ENCODE data around the gene CNTNAP2. TPM values are rescaled to one million over a fixed set of nuclear protein-coding genes. Genes with fewer than 3 reads are reported as not detected.

The CNTNAP2 gene
- total and polyA plus RNA-seq, 4 experiments from 2014 or later, result 0.19 to 0.50 (median 0.20) TPM; not detected in 1

DNA sequence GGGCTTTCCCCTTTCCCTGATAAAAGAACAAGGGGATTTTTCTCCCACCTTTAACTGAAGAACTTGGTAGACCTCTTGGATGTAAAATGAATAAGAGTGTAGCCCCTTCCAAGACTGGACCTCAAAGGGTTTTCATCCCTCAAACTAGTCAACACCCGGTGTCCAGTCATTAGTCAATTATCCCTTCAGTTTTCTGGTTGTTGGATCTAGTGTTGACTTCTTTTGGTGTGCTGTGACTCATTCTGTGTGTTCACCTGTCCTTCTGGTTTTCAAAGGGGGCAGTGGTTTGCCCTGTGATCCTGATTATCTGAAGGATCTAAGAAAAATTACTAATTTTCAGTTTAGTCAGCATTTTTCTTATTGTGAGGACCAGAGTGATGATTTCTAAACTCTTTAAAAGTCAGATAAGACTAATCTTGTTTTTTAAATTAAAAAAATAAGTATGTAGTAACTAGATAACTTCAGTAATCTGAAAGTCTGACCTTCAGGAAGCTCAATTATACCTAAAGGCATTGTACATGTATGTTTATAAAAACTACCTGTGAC lies 583.5 kb downstream of the CNTNAP2 start:
- Mint-ChIP-seq H3K4me3 (no peak overlapping the region), H3K4me1 (no peaks in the 10 kb centered on the region), H3K36me3 (no peaks in the 10 kb centered on the region), H3K9me3 (peaks cover 0 to 12% (median 9%) of the 10 kb centered on the region in 8 donors), H3K27me3 (no peaks in the 10 kb centered on the region), H3K27ac (no peak overlapping the region)
- CTCF ChIA-PET (ENCODE audit: partially characterized antibody), result no interaction called here
- Histone ChIP-seq H3K4me1 (ENCODE audit: insufficient read depth, low read length) (no peaks in the 10 kb centered on the region), H3K36me3 (ENCODE audit: insufficient read depth, low read length) (no peaks in the 10 kb centered on the region), H3K27ac (ENCODE audit: low read depth, low read length) (no peak overlapping the region), H3K9me3 (ENCODE audit: control insufficient read depth in 1 of 2, low read length in 2 of 2) (no peaks in the 10 kb centered on the region), H3K27me3 (ENCODE audit: insufficient read depth, low read length) (no peaks in the 10 kb centered on the region), H3K4me3 (ENCODE audit: low read length in 2 of 2) (no peak overlapping the region)
- POLR2A ChIA-PET (ENCODE audit: partially characterized antibody), result no interaction called here
- DNase-seq, result no peak
- intact Hi-C loops (cut with micrococcal nuclease), result no loop called here

GRCh38 chr7:146701166-146701565 lies 584.6 kb downstream of the CNTNAP2 start:
- Mint-ChIP-seq H3K4me3 (no peak overlapping the region), H3K4me1 (no peaks in the 10 kb centered on the region), H3K27me3 (no peaks in the 10 kb centered on the region), H3K9me3 (peaks cover 2 to 16% (median 10%) of the 10 kb centered on the region in 8 donors), H3K36me3 (no peaks in the 10 kb centered on the region), H3K27ac (no peak overlapping the region)
- H3K4me3 ChIP-seq (ENCODE audit: low read length in 2 of 2), result no peak overlapping the region
- H3K4me1 ChIP-seq (ENCODE audit: insufficient read depth, low read length), result no peaks in the 10 kb centered on the region
- no peaks in the 10 kb centered on the region for H3K36me3 ChIP-seq (ENCODE audit: insufficient read depth, low read length)
- ChIA-PET CTCF (ENCODE audit: partially characterized antibody) (no interaction called here), POLR2A (ENCODE audit: partially characterized antibody) (no interaction called here)
- intact Hi-C loops (cut with micrococcal nuclease), result no loop called here
- no peak overlapping the region for H3K27ac ChIP-seq (ENCODE audit: low read depth, low read length)
- no peak for DNase-seq
- H3K27me3 ChIP-seq (ENCODE audit: insufficient read depth, low read length), result no peaks in the 10 kb centered on the region
- H3K9me3 ChIP-seq (ENCODE audit: control insufficient read depth in 1 of 2, low read length in 2 of 2), result no peaks in the 10 kb centered on the region

DNA sequence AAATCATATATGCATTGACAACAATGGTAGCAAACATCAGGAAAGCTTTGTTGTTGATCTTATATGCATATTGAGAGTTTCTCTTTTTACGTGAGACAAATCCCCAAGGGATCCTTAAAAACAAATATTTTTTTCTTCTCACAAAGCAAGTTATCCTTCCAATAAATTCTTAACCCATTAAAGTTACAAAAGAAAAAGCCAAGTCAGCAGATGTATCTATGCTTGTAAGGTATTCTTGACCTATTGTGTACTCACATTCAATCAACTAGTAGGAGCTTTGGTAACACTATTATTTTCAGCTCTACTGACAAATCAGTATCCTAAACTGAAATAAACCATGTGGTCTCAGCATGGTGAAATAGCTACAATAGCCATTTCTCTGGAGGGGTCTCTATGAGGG lies 586.3 kb downstream of the CNTNAP2 start:
- DNase-seq, result no peak
- POLR2A ChIA-PET (ENCODE audit: partially characterized antibody), result no interaction called here

DNA sequence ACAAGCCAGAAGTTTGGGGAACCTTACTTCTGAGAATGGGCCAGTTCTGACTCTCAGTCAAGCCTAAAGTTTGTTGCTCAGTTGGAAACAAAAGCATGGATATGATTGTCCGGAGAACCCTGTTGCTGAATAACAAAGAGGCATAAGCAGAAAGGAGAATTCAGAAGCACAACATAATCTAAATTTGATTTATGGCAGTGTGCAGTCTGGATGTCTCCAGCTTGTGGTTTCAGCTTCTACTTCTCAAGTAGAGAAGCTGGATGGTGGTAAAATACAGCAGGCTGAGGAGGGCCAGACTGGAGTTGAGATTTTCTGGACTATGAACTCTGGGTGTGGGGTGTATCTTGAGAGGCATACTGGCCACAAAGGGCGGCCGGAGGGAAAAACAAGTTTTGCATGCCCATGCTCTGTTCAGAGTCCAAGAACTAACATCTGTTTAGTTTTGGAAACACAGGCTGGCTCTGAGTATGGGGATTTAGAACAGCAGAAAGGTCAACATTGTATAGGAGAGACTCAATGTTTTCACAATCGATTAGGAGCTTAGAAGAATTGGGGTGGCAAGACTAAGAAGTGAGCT lies 592.9 kb downstream of the CNTNAP2 start:
- no peak overlapping the region for H3K4me3 ChIP-seq (ENCODE audit: low read length in 2 of 2)
- POLR2A ChIA-PET (ENCODE audit: partially characterized antibody), result no interaction called here
- H3K4me1 Mint-ChIP-seq, result no peaks in the 10 kb centered on the region
- H3K9me3 ChIP-seq (ENCODE audit: control insufficient read depth in 1 of 2, low read length in 2 of 2), result no peaks in the 10 kb centered on the region
- intact Hi-C loops (cut with micrococcal nuclease), result no loop called here
- H3K36me3 ChIP-seq (ENCODE audit: insufficient read depth, low read length), result no peaks in the 10 kb centered on the region
- H3K4me1 ChIP-seq (ENCODE audit: insufficient read depth, low read length), result no peaks in the 10 kb centered on the region
- H3K9me3 Mint-ChIP-seq, result peaks cover 0 to 26% (median 6%) of the 10 kb centered on the region in 8 donors
- CTCF ChIA-PET (ENCODE audit: partially characterized antibody), result no interaction called here
- peak overlapping the region in 2 of 7 donors; percentile 29 to 72 for H3K27ac Mint-ChIP-seq
- H3K27me3 Mint-ChIP-seq, result no peaks in the 10 kb centered on the region
- no peaks in the 10 kb centered on the region for H3K27me3 ChIP-seq (ENCODE audit: insufficient read depth, low read length)
- DNase-seq, result no peak
- no peak overlapping the region for H3K27ac ChIP-seq (ENCODE audit: low read depth, low read length)
- no peaks in the 10 kb centered on the region for H3K36me3 Mint-ChIP-seq
- no peak overlapping the region for H3K4me3 Mint-ChIP-seq

More for the DNA sequence above, 586.3 kb downstream of the CNTNAP2 start:
- Mint-ChIP-seq H3K4me3 (no peak overlapping the region), H3K9me3 (peaks cover 3 to 12% (median 10%) of the 10 kb centered on the region in 8 donors), H3K4me1 (no peaks in the 10 kb centered on the region), H3K27me3 (no peaks in the 10 kb centered on the region), H3K27ac (no peak overlapping the region), H3K36me3 (no peaks in the 10 kb centered on the region)
- intact Hi-C loops (cut with micrococcal nuclease), result no loop called here
- Histone ChIP-seq H3K4me3 (ENCODE audit: low read length in 2 of 2) (no peak overlapping the region), H3K4me1 (ENCODE audit: insufficient read depth, low read length) (no peaks in the 10 kb centered on the region), H3K27me3 (ENCODE audit: insufficient read depth, low read length) (no peaks in the 10 kb centered on the region), H3K27ac (ENCODE audit: low read depth, low read length) (no peak overlapping the region), H3K36me3 (ENCODE audit: insufficient read depth, low read length) (no peaks in the 10 kb centered on the region), H3K9me3 (ENCODE audit: control insufficient read depth in 1 of 2, low read length in 2 of 2) (no peaks in the 10 kb centered on the region)
- CTCF ChIA-PET (ENCODE audit: partially characterized antibody), result no interaction called here

- H3K9me3 ChIP-seq (ENCODE audit: control insufficient read depth in 1 of 2, low read length in 2 of 2), result no peaks in the 10 kb centered on the region
- H3K27ac ChIP-seq (ENCODE audit: low read depth, low read length), result no peak overlapping the region
- Mint-ChIP-seq H3K4me1 (no peaks in the 10 kb centered on the region), H3K4me3 (peak overlapping the region in 1 of 8 donors; percentile 29), H3K9me3 (peaks cover 0 to 14% (median 0%) of the 10 kb centered on the region in 8 donors), H3K27ac (no peak overlapping the region), H3K27me3 (no peaks in the 10 kb centered on the region), H3K36me3 (no peaks in the 10 kb centered on the region)
- no peaks in the 10 kb centered on the region for H3K27me3 ChIP-seq (ENCODE audit: insufficient read depth, low read length)
- ChIA-PET POLR2A (ENCODE audit: partially characterized antibody) (no interaction called here), CTCF (ENCODE audit: partially characterized antibody) (interaction anchor here (1.1 kb wide), 1 partner anchor 9 kb away, joined by 3 read pairs; no protein-coding TSS in a partner anchor)
- intact Hi-C loops (cut with micrococcal nuclease), result no loop called here
- no peaks in the 10 kb centered on the region for H3K36me3 ChIP-seq (ENCODE audit: insufficient read depth, low read length)
- no peak for DNase-seq
- H3K4me3 ChIP-seq (ENCODE audit: low read length in 2 of 2), result no peak overlapping the region
- no peaks in the 10 kb centered on the region for H3K4me1 ChIP-seq (ENCODE audit: insufficient read depth, low read length)
Measured at GRCh38 chr7:146713205-146713604, 596.6 kb downstream of the CNTNAP2 start.

DNA sequence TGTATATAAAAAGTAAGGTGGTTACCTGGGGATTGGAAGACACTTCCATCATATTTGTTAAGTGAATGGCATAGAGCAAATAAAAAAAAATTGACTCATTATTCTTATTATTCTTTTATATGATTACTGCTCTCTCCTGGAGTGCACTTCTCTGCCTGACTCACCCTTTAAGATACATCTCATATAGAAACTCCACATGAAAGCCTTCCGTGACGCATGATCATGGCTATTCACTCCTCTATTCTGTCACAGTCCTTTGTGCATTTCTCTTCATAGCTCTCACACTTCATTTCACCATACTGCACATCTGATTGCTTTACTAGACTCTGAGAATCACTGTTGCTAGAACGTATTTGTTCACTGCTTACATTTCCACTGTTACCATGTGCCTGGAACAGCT lies 597.3 kb downstream of the CNTNAP2 start:
- Histone ChIP-seq H3K9me3 (ENCODE audit: control insufficient read depth in 1 of 2, low read length in 2 of 2) (no peaks in the 10 kb centered on the region), H3K27me3 (ENCODE audit: insufficient read depth, low read length) (no peaks in the 10 kb centered on the region), H3K4me3 (ENCODE audit: low read length in 2 of 2) (no peak overlapping the region), H3K4me1 (ENCODE audit: insufficient read depth, low read length) (no peaks in the 10 kb centered on the region), H3K27ac (ENCODE audit: low read depth, low read length) (no peak overlapping the region), H3K36me3 (ENCODE audit: insufficient read depth, low read length) (no peaks in the 10 kb centered on the region)
- Mint-ChIP-seq H3K4me1 (no peaks in the 10 kb centered on the region), H3K4me3 (no peak overlapping the region), H3K27ac (no peak overlapping the region), H3K9me3 (peaks cover 0 to 14% (median 0%) of the 10 kb centered on the region in 8 donors), H3K27me3 (no peaks in the 10 kb centered on the region), H3K36me3 (no peaks in the 10 kb centered on the region)
- DNase-seq, result no peak
- ChIA-PET POLR2A (ENCODE audit: partially characterized antibody) (no interaction called here), CTCF (ENCODE audit: partially characterized antibody) (interaction anchor here (1.1 kb wide), 1 partner anchor 9 kb away, joined by 3 read pairs; no protein-coding TSS in a partner anchor)
- intact Hi-C loops (cut with micrococcal nuclease), result no loop called here

DNA sequence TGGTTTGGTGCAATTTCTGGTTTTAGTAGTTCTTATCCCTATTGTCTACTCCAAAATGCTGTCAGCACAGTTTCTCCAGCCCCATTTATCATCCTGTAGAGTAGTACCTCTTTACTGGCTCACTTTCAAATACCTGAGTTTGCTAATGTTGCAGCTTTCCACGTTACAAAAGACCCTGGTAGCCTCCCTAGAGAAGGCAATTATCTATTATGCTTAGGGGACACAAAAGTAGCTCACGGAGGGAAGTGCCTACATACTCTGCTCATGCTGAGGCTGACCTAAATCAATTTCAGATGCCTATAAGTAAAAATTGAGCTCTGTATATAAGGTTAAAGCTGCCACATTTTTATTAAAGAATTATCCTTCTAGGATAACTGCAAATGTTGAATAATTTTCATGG lies 603.6 kb downstream of the CNTNAP2 start:
- Histone ChIP-seq H3K4me3 (ENCODE audit: low read length in 2 of 2) (no peak overlapping the region), H3K27me3 (ENCODE audit: insufficient read depth, low read length) (no peaks in the 10 kb centered on the region), H3K4me1 (ENCODE audit: insufficient read depth, low read length) (no peaks in the 10 kb centered on the region), H3K9me3 (ENCODE audit: control insufficient read depth in 1 of 2, low read length in 2 of 2) (no peaks in the 10 kb centered on the region), H3K36me3 (ENCODE audit: insufficient read depth, low read length) (no peaks in the 10 kb centered on the region), H3K27ac (ENCODE audit: low read depth, low read length) (no peak overlapping the region)
- Mint-ChIP-seq H3K36me3 (no peaks in the 10 kb centered on the region), H3K4me1 (no peaks in the 10 kb centered on the region), H3K4me3 (no peak overlapping the region), H3K27me3 (no peaks in the 10 kb centered on the region), H3K27ac (no peak overlapping the region), H3K9me3 (peaks cover 0 to 12% (median 2%) of the 10 kb centered on the region in 8 donors)
- ChIA-PET CTCF (ENCODE audit: partially characterized antibody) (no interaction called here), POLR2A (ENCODE audit: partially characterized antibody) (no interaction called here)
- intact Hi-C loops (cut with micrococcal nuclease), result no loop called here
- DNase-seq, result no peak
